HCT116 (cell line): ENCODE data around the gene ACAN. TPM values are rescaled to one million over a fixed set of nuclear protein-coding genes. Genes with fewer than 3 reads are reported as not detected.

Experiments
- ATAC-seq: fragments of 200-7000 bp; cut with Tn5 transposase; 2 replicates; pipeline ENCODE4 v1.9.1; 2020; ENCODE audit warnings: mild to moderate bottlenecking, moderate library complexity
- BruUV-seq: library from RNA; stranded (reverse); fragments of 400-500 nt; replicated peaks from 2 replicates; lab custom pipeline; 2021; lab: Mats Ljungman, UMichigan
- CTCF ChIA-PET: fragments of 300-600 bp; sonication (Branson Sonifier 250); formaldehyde crosslinking; loops from one replicate; lab custom pipeline; 2021; ENCODE audit warnings: antibody characterized with exemption; lab: Charles Lee
- POLR2A ChIA-PET: fragments of 300-600, 350-600 bp; sonication (Branson Sonifier 250); formaldehyde crosslinking; loops from one replicate; lab custom pipeline; 2021; ENCODE audit warnings: antibody characterized with exemption; lab: Charles Lee
- RAD21 ChIA-PET, 2 experiments: fragments of 300-600 bp; sonication (Branson Sonifier 250); formaldehyde crosslinking; loops; one replicate each; lab custom pipeline; 2023; ENCODE audit warnings: low total read pairs in 2 of 2; ENCODE audit not compliant: uncharacterized antibody in 2 of 2, unreplicated experiment in 2 of 2, low non-redundant PET in 1 of 2; lab: Charles Lee
- DNase-seq: peaks from one replicate; pipeline ENCODE4 v3.0.0-alpha.2; 2010; ENCODE audit warnings: low read depth, low spot score
- H2AFZ ChIP-seq: fragments of 200-600 bp; shearing (Covaris generic), sonication (generic); 2 replicates; pipeline ENCODE4 v1.6.1; 2017; ENCODE audit warnings: low read depth, mixed run types, mixed read lengths, antibody characterized with exemption, low read length; ENCODE audit not compliant: poor library complexity, severe bottlenecking
- H3K27ac ChIP-seq: 2 replicates; pipeline ENCODE4 v1.5.1; 2012; ENCODE audit warnings: low read depth, low read length
- H3K27me3 ChIP-seq: fragments of 200-600 bp; sonication (generic); 2 replicates; pipeline ENCODE4 v1.6.1; 2016; ENCODE audit warnings: mixed run types, low read length, mixed read lengths; ENCODE audit not compliant: insufficient read depth
- H3K36me3 ChIP-seq, 2 experiments: fragments of 200-500 bp in 1 of 2; fragments of 200-600 bp in 1 of 2; sonication (Bioruptor generic) in 1 of 2; sonication (generic) in 1 of 2; 2 replicates each; pipeline versions ENCODE4 v1.5.1 to v1.6.1; 2014 to 2016; ENCODE audit warnings: low read length in 2 of 2, inconsistent platforms in 1 of 2, mixed read lengths in 1 of 2, mixed run types in 1 of 2; ENCODE audit not compliant: insufficient read depth in 2 of 2, control insufficient read depth in 1 of 2
- H3K4me1 ChIP-seq, 2 experiments: fragments of 200-600 bp in 1 of 2; sonication (generic) in 1 of 2; 2 replicates each; pipeline versions ENCODE4 v1.5.1 to v1.6.1; 2012 to 2017; ENCODE audit warnings: low read length in 2 of 2, inconsistent platforms in 1 of 2, mild to moderate bottlenecking in 1 of 2, mixed read lengths in 1 of 2, mixed run types in 1 of 2, moderate library complexity in 1 of 2; ENCODE audit not compliant: insufficient read depth in 2 of 2, control insufficient read depth in 1 of 2
- H3K4me2 ChIP-seq: fragments of 200-600 bp; sonication (generic); 2 replicates; pipeline ENCODE4 v1.6.1; 2017; ENCODE audit warnings: mixed run types, low read length, mixed read lengths
- H3K4me3 ChIP-seq, 2 experiments: fragments of 200-600 bp in 1 of 2; sonication (generic) in 1 of 2; replicated peaks in 1 of 2; 2 replicates each; pipeline ENCODE4 v1.5.1; 2011 to 2016; ENCODE audit warnings: low read length in 2 of 2, control low read depth in 1 of 2, low read depth in 1 of 2, mild to moderate bottlenecking in 1 of 2, mixed read lengths in 1 of 2, mixed run types in 1 of 2
- H3K79me2 ChIP-seq: fragments of 200-600 bp; sonication (generic); 2 replicates; pipeline ENCODE4 v1.6.1; 2017; ENCODE audit warnings: mild to moderate bottlenecking, mixed run types, low read length, moderate library complexity, mixed read lengths; ENCODE audit not compliant: insufficient read depth
- H3K9ac ChIP-seq: fragments of 200-600 bp; sonication (generic); 2 replicates; pipeline ENCODE4 v1.6.1; 2016; ENCODE audit warnings: low read length, mixed read lengths
- H3K9me2 ChIP-seq: fragments of 200-600 bp; sonication (generic), shearing (Covaris generic); 2 replicates; pipeline ENCODE4 v1.6.1; 2017; ENCODE audit warnings: mixed run types, mild to moderate bottlenecking, moderate library complexity; ENCODE audit not compliant: insufficient read depth
- H3K9me3 ChIP-seq, 2 experiments: fragments of 200-500 bp in 1 of 2; fragments of 200-600 bp in 1 of 2; sonication (Bioruptor generic) in 1 of 2; sonication (generic) in 1 of 2; 2 replicates each; pipeline ENCODE4 v1.6.1; 2014 to 2017; ENCODE audit warnings: low read length in 2 of 2, mixed read lengths in 2 of 2, inconsistent platforms in 1 of 2, low read depth in 1 of 2, mild to moderate bottlenecking in 1 of 2, mixed run types in 1 of 2, moderate library complexity in 1 of 2; ENCODE audit not compliant: control insufficient read depth in 1 of 2, insufficient read depth in 1 of 2
- H4K20me1 ChIP-seq: fragments of 200-600 bp; sonication (generic), shearing (Covaris generic); 2 replicates; pipeline ENCODE4 v1.6.1; 2017; ENCODE audit warnings: mixed run types, mild to moderate bottlenecking, moderate library complexity; ENCODE audit not compliant: insufficient read depth
- CEBPB ChIP-seq: IDR thresholded peaks from 2 replicates; pipeline ENCODE4 v1.6.1; 2012; ENCODE audit warnings: low read depth
- ELF1 ChIP-seq: IDR thresholded peaks from 2 replicates; pipeline ENCODE4 v1.6.1; 2012; ENCODE audit warnings: low read depth, borderline replicate concordance
- EZH2phosphoT487 ChIP-seq: fragments of 200-600 bp; IDR thresholded peaks from 2 replicates; pipeline ENCODE4 v1.6.1; 2018; ENCODE audit warnings: antibody characterized with exemption, borderline replicate concordance
- FOSL1 ChIP-seq: IDR thresholded peaks from 2 replicates; pipeline ENCODE4 v1.6.1; 2012; ENCODE audit warnings: low read depth
- POLR2A ChIP-seq: IDR thresholded peaks from 2 replicates; pipeline ENCODE4 v1.7.0; 2011; ENCODE audit warnings: borderline replicate concordance; ENCODE audit not compliant: insufficient read depth, insufficient read length; ENCODE audit errors: extremely low read depth
- POLR2AphosphoS5 ChIP-seq: IDR thresholded peaks from 2 replicates; pipeline ENCODE4 v1.6.1; 2011; ENCODE audit warnings: mild to moderate bottlenecking, low read depth, low read length, moderate library complexity
- SP1 ChIP-seq: IDR thresholded peaks from 2 replicates; pipeline ENCODE4 v1.6.1; 2012; ENCODE audit warnings: low read depth
- SRF ChIP-seq: IDR thresholded peaks from 2 replicates; pipeline ENCODE4 v1.6.1; 2012; ENCODE audit warnings: low read depth
- TCF7L2 ChIP-seq: IDR thresholded peaks from 2 replicates; pipeline ENCODE4 v1.7.0; 2011; ENCODE audit warnings: borderline replicate concordance, inconsistent platforms; ENCODE audit not compliant: insufficient read depth, insufficient read length; ENCODE audit errors: extremely low read depth
- ZFX ChIP-seq: fragments of 450-650 bp; IDR thresholded peaks from 2 replicates; pipeline ENCODE4 v1.6.1; 2017
- ZNF274 ChIP-seq: fragments of 200-500 bp; sonication (Bioruptor generic); IDR thresholded peaks from 2 replicates; pipeline ENCODE4 v1.6.1; 2014; ENCODE audit warnings: mild to moderate bottlenecking, low read depth, low read length, inconsistent platforms
- intact Hi-C: fragments of 100-400 bp; cut with micrococcal nuclease; formaldehyde crosslinking; loops from 2 replicates; pipeline ENCODE4 v1.10.0; 2022
- total RNA-seq: library from RNA; stranded (reverse); gene quantifications from one replicate; pipeline ENCODE4 v1.2.1, GENCODE V29; 2021; ENCODE audit not compliant: unreplicated experiment
- TF ChIP-seq, protein P1 (sequence below): IDR thresholded peaks from 2 replicates; pipeline ENCODE4 v1.6.1; 2011; ENCODE audit warnings: mild to moderate bottlenecking, low read length, moderate library complexity; ENCODE audit not compliant: insufficient replicate concordance; ENCODE audit errors: extremely low read depth
- TF ChIP-seq, protein P2 (sequence below): IDR thresholded peaks from 2 replicates; pipeline ENCODE4 v1.6.1; 2012
- TF ChIP-seq, protein P3 (sequence below), 3 experiments: fragments of 200-600 bp in 1 of 3; sonication (generic) in 1 of 3; IDR thresholded peaks in 2 of 3; conservative IDR thresholded peaks in 1 of 3; 2 replicates each; pipeline ENCODE4 v1.5.1; 2012 to 2017; ENCODE audit warnings: low read depth in 2 of 3, low read length in 2 of 3, antibody characterized with exemption in 1 of 3, borderline replicate concordance in 1 of 3, control low read depth in 1 of 3, mild to moderate bottlenecking in 1 of 3, mixed read lengths in 1 of 3, mixed run types in 1 of 3, moderate library complexity in 1 of 3; ENCODE audit not compliant: insufficient read depth in 1 of 3
- TF ChIP-seq, protein P4 (sequence below): IDR thresholded peaks from 2 replicates; pipeline ENCODE4 v1.6.1; 2012

The ACAN gene
- total RNA-seq, 1 experiment from 2014 or later: not detected

DNA sequence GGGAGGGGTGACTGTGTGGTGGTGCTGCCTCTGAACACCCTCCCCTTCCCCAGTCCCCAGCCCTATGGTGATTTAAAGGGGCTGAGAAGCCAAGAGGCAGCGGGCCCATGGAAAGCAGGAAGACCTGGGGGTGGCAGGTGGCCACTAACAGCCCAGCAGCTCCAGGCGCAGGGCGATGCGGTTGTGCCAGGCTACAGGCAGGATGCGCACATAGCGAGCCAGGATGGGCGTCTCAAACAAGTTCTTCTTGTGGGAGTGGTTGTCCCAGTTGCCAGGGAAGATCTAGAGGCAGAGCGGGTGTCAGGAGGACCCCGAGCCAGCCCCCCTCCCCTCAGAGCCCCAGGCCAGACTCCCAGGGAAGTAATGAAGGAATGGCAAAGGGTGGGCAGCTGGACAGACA lies 96.0 kb downstream of the ACAN start (continued):
- TF ChIP-seq SP1 (no peak), ZFX (no peak)
- TF ChIP-seq, protein P1, sequence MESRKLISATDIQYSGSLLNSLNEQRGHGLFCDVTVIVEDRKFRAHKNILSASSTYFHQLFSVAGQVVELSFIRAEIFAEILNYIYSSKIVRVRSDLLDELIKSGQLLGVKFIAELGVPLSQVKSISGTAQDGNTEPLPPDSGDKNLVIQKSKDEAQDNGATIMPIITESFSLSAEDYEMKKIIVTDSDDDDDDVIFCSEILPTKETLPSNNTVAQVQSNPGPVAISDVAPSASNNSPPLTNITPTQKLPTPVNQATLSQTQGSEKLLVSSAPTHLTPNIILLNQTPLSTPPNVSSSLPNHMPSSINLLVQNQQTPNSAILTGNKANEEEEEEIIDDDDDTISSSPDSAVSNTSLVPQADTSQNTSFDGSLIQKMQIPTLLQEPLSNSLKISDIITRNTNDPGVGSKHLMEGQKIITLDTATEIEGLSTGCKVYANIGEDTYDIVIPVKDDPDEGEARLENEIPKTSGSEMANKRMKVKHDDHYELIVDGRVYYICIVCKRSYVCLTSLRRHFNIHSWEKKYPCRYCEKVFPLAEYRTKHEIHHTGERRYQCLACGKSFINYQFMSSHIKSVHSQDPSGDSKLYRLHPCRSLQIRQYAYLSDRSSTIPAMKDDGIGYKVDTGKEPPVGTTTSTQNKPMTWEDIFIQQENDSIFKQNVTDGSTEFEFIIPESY: no peak

DNA sequence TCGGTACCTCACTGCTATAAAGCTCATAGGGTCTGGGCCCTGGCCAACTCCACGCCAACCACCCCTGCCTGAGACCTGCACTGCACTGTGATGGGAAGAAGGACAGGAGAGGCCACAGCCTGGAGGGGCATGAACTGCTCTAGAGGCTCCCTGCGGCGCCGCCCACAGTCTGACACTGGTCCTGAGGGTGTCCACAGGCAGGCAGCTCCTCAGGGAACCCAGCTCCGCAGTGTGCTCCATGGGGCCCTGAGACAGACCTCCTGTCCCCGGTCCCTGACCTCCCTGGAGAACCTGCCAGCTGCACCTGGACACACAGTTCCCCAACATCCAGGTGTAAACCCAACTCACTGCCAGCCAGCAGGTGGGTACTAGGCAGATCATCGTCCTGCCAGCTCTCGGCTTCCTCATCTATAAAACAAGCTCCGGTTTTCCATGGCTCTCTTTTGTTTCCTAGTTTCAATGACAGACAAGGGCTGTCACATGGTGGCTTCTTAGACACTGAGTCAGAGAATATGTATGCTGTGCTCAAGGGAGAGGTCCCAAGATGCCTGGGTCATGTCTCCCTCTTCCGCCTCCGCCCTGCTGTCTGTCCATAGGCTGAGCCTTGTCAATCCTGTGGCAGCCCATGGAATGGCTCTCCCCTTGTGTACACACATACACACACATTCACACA lies 97.2 kb downstream of the ACAN start:
- peak; percentile 33; the same call in 1 of the 2 replicates for ATAC-seq
- no peaks in the 10 kb centered on the region for H3K9me2 ChIP-seq
- no peak overlapping the region for H2AFZ ChIP-seq
- H3K4me3 ChIP-seq: no peak overlapping the region
- 0 out of 2 replicates have a peak overlapping the region, but pooled peaks have one; percentile 20 for H3K9ac ChIP-seq
- H3K4me2 ChIP-seq: peak overlapping the region; percentile 51
- H3K4me1 ChIP-seq: peaks cover 22 to 46% of the 10 kb centered on the region in 2 experiments
- CTCF ChIA-PET: no interaction called here
- RAD21 ChIA-PET: no interaction called here
- H3K36me3 ChIP-seq: 0 out of 4 replicates have a peak, but pooled peaks cover 0 to 2% of the 10 kb centered on the region in 2 experiments
- H3K79me2 ChIP-seq: no peaks in the 10 kb centered on the region
- POLR2A ChIA-PET: interaction anchor here (1.2 kb wide), 1 partner anchor 11 kb away, joined by 5 read pairs; no protein-coding TSS in a partner anchor
- no peaks in the 10 kb centered on the region for H4K20me1 ChIP-seq
- DNase-seq: no peak
- H3K27ac ChIP-seq: peak overlapping the region; percentile 2; the same call in 1 of the 2 replicates
- TF ChIP-seq TCF7L2 (no peak), EZH2phosphoT487 (no peak), ZNF274 (no peak), POLR2AphosphoS5 (no peak), CEBPB (no peak), ZFX (no peak), FOSL1 (no peak), ELF1 (no peak), SP1 (no peak), SRF (no peak), POLR2A (no peak)
- TF ChIP-seq, protein P2, sequence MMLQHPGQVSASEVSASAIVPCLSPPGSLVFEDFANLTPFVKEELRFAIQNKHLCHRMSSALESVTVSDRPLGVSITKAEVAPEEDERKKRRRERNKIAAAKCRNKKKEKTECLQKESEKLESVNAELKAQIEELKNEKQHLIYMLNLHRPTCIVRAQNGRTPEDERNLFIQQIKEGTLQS: no peak
- TF ChIP-seq, protein P3, sequence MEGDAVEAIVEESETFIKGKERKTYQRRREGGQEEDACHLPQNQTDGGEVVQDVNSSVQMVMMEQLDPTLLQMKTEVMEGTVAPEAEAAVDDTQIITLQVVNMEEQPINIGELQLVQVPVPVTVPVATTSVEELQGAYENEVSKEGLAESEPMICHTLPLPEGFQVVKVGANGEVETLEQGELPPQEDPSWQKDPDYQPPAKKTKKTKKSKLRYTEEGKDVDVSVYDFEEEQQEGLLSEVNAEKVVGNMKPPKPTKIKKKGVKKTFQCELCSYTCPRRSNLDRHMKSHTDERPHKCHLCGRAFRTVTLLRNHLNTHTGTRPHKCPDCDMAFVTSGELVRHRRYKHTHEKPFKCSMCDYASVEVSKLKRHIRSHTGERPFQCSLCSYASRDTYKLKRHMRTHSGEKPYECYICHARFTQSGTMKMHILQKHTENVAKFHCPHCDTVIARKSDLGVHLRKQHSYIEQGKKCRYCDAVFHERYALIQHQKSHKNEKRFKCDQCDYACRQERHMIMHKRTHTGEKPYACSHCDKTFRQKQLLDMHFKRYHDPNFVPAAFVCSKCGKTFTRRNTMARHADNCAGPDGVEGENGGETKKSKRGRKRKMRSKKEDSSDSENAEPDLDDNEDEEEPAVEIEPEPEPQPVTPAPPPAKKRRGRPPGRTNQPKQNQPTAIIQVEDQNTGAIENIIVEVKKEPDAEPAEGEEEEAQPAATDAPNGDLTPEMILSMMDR (IDR thresholded peaks at IDR 0.05 in 2 of 3, conservative IDR thresholded peaks at IDR 0.05 in 1 of 3; ENCODE audit: borderline replicate concordance in 1 of 3, insufficient read depth in 1 of 3, low read depth in 2 of 3, low read length in 2 of 3): no peak
- TF ChIP-seq, protein P4, sequence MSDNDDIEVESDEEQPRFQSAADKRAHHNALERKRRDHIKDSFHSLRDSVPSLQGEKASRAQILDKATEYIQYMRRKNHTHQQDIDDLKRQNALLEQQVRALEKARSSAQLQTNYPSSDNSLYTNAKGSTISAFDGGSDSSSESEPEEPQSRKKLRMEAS: no peak
- BruUV-seq: no TSS peak
- no peaks in the 10 kb centered on the region for H3K9me3 ChIP-seq
- intact Hi-C loops: no loop called here
- no peaks in the 10 kb centered on the region for H3K27me3 ChIP-seq
